GM23338 (cell line): ENCODE measurements around the gene KCTD4. TPM values are rescaled to one million over a fixed set of nuclear protein-coding genes. Genes with fewer than 3 reads are reported as not detected.

Source experiments
- ATAC-seq: fragments of 200-7000 bp; cut with Tn5 transposase; 3 replicates; pipeline ENCODE4 v1.9.1; 2020
- DNase-seq: peaks from one replicate; pipeline ENCODE4 v3.0.0-alpha.2; 2015; ENCODE audit warnings: low spot score
- H2AFZ ChIP-seq: fragments of 200-600 bp; sonication (generic); 2 replicates; pipeline ENCODE4 v1.8.0; 2016; ENCODE audit warnings: antibody characterized with exemption, mild to moderate bottlenecking, moderate library complexity
- H3F3A ChIP-seq: fragments of 200-600 bp; sonication (generic); replicated peaks from 2 replicates; pipeline ENCODE4 v1.8.0; 2017; ENCODE audit warnings: antibody characterized with exemption, mixed run types, low read depth
- H3K27ac ChIP-seq: fragments of 200-600 bp; sonication (generic); 2 replicates; pipeline ENCODE4 v1.6.1; 2016; ENCODE audit warnings: low read depth
- H3K27me3 ChIP-seq: fragments of 200-600 bp; sonication (generic); 2 replicates; pipeline ENCODE4 v1.8.0; 2016; ENCODE audit warnings: mild to moderate bottlenecking, mixed run types, moderate library complexity; ENCODE audit not compliant: insufficient read depth
- H3K36me3 ChIP-seq: fragments of 200-600 bp; sonication (generic); 2 replicates; pipeline ENCODE4 v1.8.0; 2016; ENCODE audit warnings: mild to moderate bottlenecking; ENCODE audit not compliant: insufficient read depth
- H3K4me1 ChIP-seq: fragments of 200-600 bp; sonication (generic); 2 replicates; pipeline ENCODE4 v1.8.0; 2016; ENCODE audit warnings: mild to moderate bottlenecking, moderate library complexity; ENCODE audit not compliant: insufficient read depth
- H3K4me2 ChIP-seq: fragments of 200-600 bp; sonication (generic); 2 replicates; pipeline ENCODE4 v1.7.1; 2017; ENCODE audit warnings: mixed run types
- H3K4me3 ChIP-seq: fragments of 200-600 bp; sonication (generic); 2 replicates; pipeline ENCODE4 v1.6.1; 2016; ENCODE audit warnings: mixed run types
- H3K79me2 ChIP-seq: fragments of 200-600 bp; sonication (generic); replicated peaks from 2 replicates; pipeline ENCODE4 v1.8.0; 2017; ENCODE audit warnings: mild to moderate bottlenecking; ENCODE audit not compliant: insufficient read depth
- H3K9me2 ChIP-seq: fragments of 200-600 bp; sonication (generic); 2 replicates; pipeline ENCODE4 v1.8.0; 2017; ENCODE audit not compliant: insufficient read depth
- H4K20me1 ChIP-seq: fragments of 200-600 bp; sonication (generic); replicated peaks from 2 replicates; pipeline ENCODE4 v1.8.0; 2017; ENCODE audit warnings: mild to moderate bottlenecking; ENCODE audit not compliant: insufficient read depth
- H3K27ac Mint-ChIP-seq: 2 replicates; pipeline ENCODE4 v1.8.0; 2020; ENCODE audit warnings: inconsistent platforms, mild to moderate bottlenecking, moderate library complexity, mixed read lengths
- H3K27me3 Mint-ChIP-seq: 3 replicates; pipeline ENCODE4 v1.8.0; 2022; ENCODE audit warnings: low read depth, mild to moderate bottlenecking, moderate library complexity, mixed read lengths, inconsistent platforms; ENCODE audit not compliant: insufficient read depth, poor library complexity
- H3K36me3 Mint-ChIP-seq: 3 replicates; pipeline ENCODE4 v1.8.0; 2021; ENCODE audit warnings: low read depth, mild to moderate bottlenecking, inconsistent platforms, moderate library complexity, mixed read lengths
- H3K4me1 Mint-ChIP-seq: 3 replicates; pipeline ENCODE4 v1.8.0; 2020; ENCODE audit warnings: mild to moderate bottlenecking, inconsistent platforms, mixed read lengths
- H3K4me3 Mint-ChIP-seq: 3 replicates; pipeline ENCODE4 v1.8.0; 2021; ENCODE audit warnings: moderate library complexity, mild to moderate bottlenecking, inconsistent platforms, mixed read lengths
- H3K9me3 Mint-ChIP-seq: 3 replicates; pipeline ENCODE4 v1.8.0; 2020; ENCODE audit warnings: moderate library complexity, mild to moderate bottlenecking, inconsistent platforms, mixed read lengths
- CREB1 ChIP-seq: fragments of 250-450 bp; sonication (Bioruptor Pico); IDR thresholded peaks from 2 replicates; pipeline ENCODE4 v1.5.0; 2020; ENCODE audit warnings: low read depth, mild to moderate bottlenecking, moderate library complexity
- EZH2 ChIP-seq: fragments of 200-600 bp; sonication (generic); IDR thresholded peaks from one replicate; pipeline ENCODE4 v1.8.0; 2017; ENCODE audit warnings: antibody characterized with exemption, mild to moderate bottlenecking, low read depth; ENCODE audit not compliant: unreplicated experiment
- JUNB ChIP-seq: IDR thresholded peaks from one replicate; pipeline ENCODE4 v1.6.1; 2016; ENCODE audit warnings: antibody characterized with exemption; ENCODE audit not compliant: unreplicated experiment
- POLR2AphosphoS5 ChIP-seq: IDR thresholded peaks from 2 replicates; pipeline ENCODE4 v1.6.1; 2016; ENCODE audit warnings: antibody characterized with exemption, low read depth
- REST ChIP-seq: IDR thresholded peaks from one replicate; pipeline ENCODE4 v1.6.1; 2018; ENCODE audit warnings: antibody characterized with exemption; ENCODE audit not compliant: unreplicated experiment
- STAT1 ChIP-seq: IDR thresholded peaks from one replicate; pipeline ENCODE4 v1.6.1; 2016; ENCODE audit warnings: antibody characterized with exemption; ENCODE audit not compliant: unreplicated experiment
- ZNF331 ChIP-seq: fragments of 250-450 bp; sonication (Bioruptor Pico); IDR thresholded peaks from 2 replicates; pipeline ENCODE4 v1.5.0; 2020; ENCODE audit warnings: low read depth, mild to moderate bottlenecking, moderate library complexity
- polyA plus RNA-seq: library from polyadenylated mRNA; unstranded; fragments of >200 nt; fragmentation: Nextera tagmentation; extraction: Ambion mirVana; gene quantifications from 2 replicates; pipeline ENCODE4 v1.2.1, GENCODE V29; 2016
- total RNA-seq: library from RNA; depleted of rRNA; stranded (reverse); fragments of >200 nt; shearing (Covaris generic); gene quantifications from 2 replicates; pipeline ENCODE4 v1.2.3, GENCODE V29; 2014
- TF ChIP-seq, protein P1 (sequence below), 2 experiments: fragments of 200-600 bp in 1 of 2; sonication (generic) in 1 of 2; conservative IDR thresholded peaks; 2 replicates each; pipeline versions ENCODE4 v1.5.1 to v1.6.1; 2016 to 2017; ENCODE audit warnings: antibody characterized with exemption in 2 of 2, low read depth in 2 of 2, mild to moderate bottlenecking in 2 of 2, moderate library complexity in 1 of 2

The KCTD4 gene
- total and polyA plus RNA-seq, 2 experiments from 2014 or later: 0.24 TPM; not detected in 1

- H3K9me2 ChIP-seq: no peaks in the 10 kb centered on the region
- no peaks in the 10 kb centered on the region for H3F3A ChIP-seq
- Mint-ChIP-seq H3K4me3 (no peak overlapping the region), H3K9me3 (no peaks in the 10 kb centered on the region), H3K4me1 (peaks cover 8% of the 10 kb centered on the region), H3K27me3 (no peaks in the 10 kb centered on the region), H3K36me3 (peaks cover 15% of the 10 kb centered on the region), H3K27ac (no peak overlapping the region)
- H3K27me3 ChIP-seq: no peaks in the 10 kb centered on the region
- H3K27ac ChIP-seq: no peak overlapping the region
- H3K79me2 ChIP-seq: no peaks in the 10 kb centered on the region
- no peak overlapping the region for H2AFZ ChIP-seq
- DNase-seq (no peak), ATAC-seq (no peak)
- H3K36me3 ChIP-seq: no peaks in the 10 kb centered on the region
- TF ChIP-seq EZH2 (no peak), JUNB (no peak), ZNF331 (CRISPR knock-in tag) (no peak)
- H3K4me3 ChIP-seq: no peak overlapping the region
- H3K4me1 ChIP-seq: peaks cover 3% of the 10 kb centered on the region; the same call in 1 of the 2 replicates
- H3K4me2 ChIP-seq: no peak overlapping the region
- 0 out of 2 replicates have a peak, but pooled peaks cover 3% of the 10 kb centered on the region for H4K20me1 ChIP-seq
Observed at GRCh38 chr13:45208132-45208531, 7.3 kb upstream of the KCTD4 start.

DNA sequence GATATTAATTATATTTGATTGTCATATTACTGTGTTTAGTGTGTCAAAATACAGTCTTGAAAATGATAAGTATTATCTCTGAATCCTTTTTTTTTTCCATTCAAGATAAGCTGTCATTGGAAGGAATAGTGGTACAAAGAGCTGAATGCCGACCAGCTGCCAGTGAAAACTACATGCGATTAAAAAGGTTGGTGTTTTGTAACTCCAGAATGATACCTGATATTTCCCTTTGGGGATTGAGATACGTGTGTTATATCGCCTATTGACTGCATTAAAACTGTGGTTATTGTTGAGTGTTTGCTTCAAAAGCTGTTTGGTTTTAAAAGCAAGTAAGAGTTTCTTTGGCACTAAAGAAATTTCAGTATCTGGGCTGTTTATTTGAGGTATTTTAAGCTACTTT is 6.5 kb upstream of the KCTD4 start:
- Histone ChIP-seq H3K27ac (peak overlapping the region; percentile 63; the same call in 1 of the 2 replicates), H3F3A (no peaks in the 10 kb centered on the region), H3K36me3 (no peaks in the 10 kb centered on the region), H3K4me3 (no peak overlapping the region), H3K79me2 (no peaks in the 10 kb centered on the region), H3K4me1 (peaks cover 3% of the 10 kb centered on the region; the same call in 1 of the 2 replicates), H3K9me2 (no peaks in the 10 kb centered on the region), H2AFZ (no peak overlapping the region), H4K20me1 (0 out of 2 replicates have a peak, but pooled peaks cover 3% of the 10 kb centered on the region), H3K4me2 (no peak overlapping the region), H3K27me3 (no peaks in the 10 kb centered on the region)
- Mint-ChIP-seq H3K4me3 (no peak overlapping the region), H3K4me1 (peaks cover 8% of the 10 kb centered on the region), H3K27ac (no peak overlapping the region), H3K27me3 (no peaks in the 10 kb centered on the region), H3K36me3 (peaks cover 16% of the 10 kb centered on the region), H3K9me3 (no peaks in the 10 kb centered on the region)
- no peak for ATAC-seq
- no peak for TF ChIP-seq CREB1 (CRISPR knock-in tag)
- TF ChIP-seq JUNB: no peak
- TF ChIP-seq, protein P1, sequence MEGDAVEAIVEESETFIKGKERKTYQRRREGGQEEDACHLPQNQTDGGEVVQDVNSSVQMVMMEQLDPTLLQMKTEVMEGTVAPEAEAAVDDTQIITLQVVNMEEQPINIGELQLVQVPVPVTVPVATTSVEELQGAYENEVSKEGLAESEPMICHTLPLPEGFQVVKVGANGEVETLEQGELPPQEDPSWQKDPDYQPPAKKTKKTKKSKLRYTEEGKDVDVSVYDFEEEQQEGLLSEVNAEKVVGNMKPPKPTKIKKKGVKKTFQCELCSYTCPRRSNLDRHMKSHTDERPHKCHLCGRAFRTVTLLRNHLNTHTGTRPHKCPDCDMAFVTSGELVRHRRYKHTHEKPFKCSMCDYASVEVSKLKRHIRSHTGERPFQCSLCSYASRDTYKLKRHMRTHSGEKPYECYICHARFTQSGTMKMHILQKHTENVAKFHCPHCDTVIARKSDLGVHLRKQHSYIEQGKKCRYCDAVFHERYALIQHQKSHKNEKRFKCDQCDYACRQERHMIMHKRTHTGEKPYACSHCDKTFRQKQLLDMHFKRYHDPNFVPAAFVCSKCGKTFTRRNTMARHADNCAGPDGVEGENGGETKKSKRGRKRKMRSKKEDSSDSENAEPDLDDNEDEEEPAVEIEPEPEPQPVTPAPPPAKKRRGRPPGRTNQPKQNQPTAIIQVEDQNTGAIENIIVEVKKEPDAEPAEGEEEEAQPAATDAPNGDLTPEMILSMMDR (conservative IDR thresholded peaks at IDR 0.05; ENCODE audit: low read depth in 2 of 2): no peak
- no peak for TF ChIP-seq STAT1
- TF ChIP-seq REST: no peak
- TF ChIP-seq POLR2AphosphoS5: no peak
- no peak for DNase-seq
